GM12878 (cell line): ENCODE measurements around the gene MAP4K2. TPM values are rescaled to one million over a fixed set of nuclear protein-coding genes. Genes with fewer than 3 reads are reported as not detected.

Experiments used
- ATAC-seq: fragments of 200-7000 bp; cut with Tn5 transposase; 3 replicates; pipeline ENCODE4 v1.9.1; 2020; ENCODE audit warnings: mild to moderate bottlenecking, moderate library complexity
- BruUV-seq: library from RNA; stranded (reverse); fragments of 400-500 nt; replicated peaks from 2 replicates; lab custom pipeline; 2021; lab: Mats Ljungman, UMichigan
- CTCF ChIA-PET: fragments of 300-600 bp; sonication (Branson Sonifier 250); formaldehyde crosslinking; extraction: SDS; loops from one replicate; lab custom pipeline; 2021; ENCODE audit warnings: inconsistent platforms; lab: Yijun Ruan, JAX
- POLR2A ChIA-PET: fragments of 350-600 bp; formaldehyde crosslinking; extraction: SDS; loops from one replicate; lab custom pipeline; 2021; ENCODE audit warnings: inconsistent platforms; lab: Charles Lee
- RAD21 ChIA-PET: fragments of 300-600 bp; sonication (Branson Sonifier 250); formaldehyde crosslinking; loops from one replicate; lab custom pipeline; 2023; ENCODE audit warnings: antibody characterized with exemption; ENCODE audit not compliant: unreplicated experiment; lab: Charles Lee
- SMC1A ChIA-PET: fragments of 300-600 bp; sonication (Branson Sonifier 250); formaldehyde crosslinking; loops from one replicate; lab custom pipeline; 2023; ENCODE audit not compliant: unreplicated experiment, uncharacterized antibody; lab: Charles Lee
- DNase-seq: peaks from one replicate; pipeline ENCODE4 v3.0.0-alpha.2; 2011; ENCODE audit warnings: low read depth, low spot score
- FAIRE-seq: peaks from 3 replicates; lab custom pipeline; 2011; peaks lifted over from hg19 to GRCh38; lab: Jason Lieb, UNC
- H2AFZ ChIP-seq: 2 replicates; pipeline ENCODE4 v1.6.0; 2011; ENCODE audit warnings: low read depth, low read length, control low read depth; ENCODE audit not compliant: control insufficient read depth
- H3K27ac ChIP-seq: 2 replicates; pipeline ENCODE4 v1.5.1; 2011; ENCODE audit warnings: control low read depth; ENCODE audit not compliant: control insufficient read depth, insufficient read depth
- H3K27me3 ChIP-seq, 2 experiments: replicated peaks in 1 of 2; 2 replicates each; pipeline versions ENCODE4 v1.6.0 to v1.6.1; 2011; ENCODE audit warnings: low read length in 1 of 2; ENCODE audit not compliant: control insufficient read depth in 2 of 2, insufficient read depth in 2 of 2
- H3K36me3 ChIP-seq, 2 experiments: 2 replicates each; pipeline ENCODE4 v1.5.1; 2011; ENCODE audit warnings: low read length in 1 of 2; ENCODE audit not compliant: control insufficient read depth in 2 of 2, insufficient read depth in 2 of 2
- H3K4me1 ChIP-seq: 2 replicates; pipeline ENCODE4 v1.6.1; 2011; ENCODE audit warnings: mild to moderate bottlenecking, low read length, moderate library complexity, mixed read lengths; ENCODE audit not compliant: control insufficient read depth, insufficient read depth
- H3K4me2 ChIP-seq: 2 replicates; pipeline ENCODE4 v1.6.0; 2011; ENCODE audit warnings: control low read depth; ENCODE audit not compliant: control insufficient read depth, insufficient read depth
- H3K4me3 ChIP-seq: fragments of 200-600 bp; sonication (generic); 2 replicates; pipeline ENCODE4 v1.5.1; 2016
- H3K79me2 ChIP-seq: 2 replicates; pipeline ENCODE4 v1.6.0; 2011; ENCODE audit warnings: low read length; ENCODE audit not compliant: control insufficient read depth, insufficient read depth
- H3K9ac ChIP-seq: 2 replicates; pipeline ENCODE4 v1.8.0; 2011; ENCODE audit warnings: low read length, control low read depth, mixed read lengths; ENCODE audit not compliant: control insufficient read depth, insufficient read depth
- H3K9me3 ChIP-seq: replicated peaks from 3 replicates; pipeline ENCODE4 v1.5.1; 2011; ENCODE audit warnings: mild to moderate bottlenecking, low read length; ENCODE audit not compliant: control insufficient read depth, insufficient read depth
- H4K20me1 ChIP-seq: 2 replicates; pipeline ENCODE4 v1.6.0; 2011; ENCODE audit not compliant: control insufficient read depth, insufficient read depth
- BHLHE40 ChIP-seq, 2 experiments: fragments of 450-650 bp in 1 of 2; IDR thresholded peaks; 2 replicates each; pipeline ENCODE4 v1.6.1; 2011 to 2017; ENCODE audit warnings: low read depth in 2 of 2, borderline replicate concordance in 1 of 2, improper control_type of control experiment in 1 of 2, low read length in 1 of 2, mild to moderate bottlenecking in 1 of 2
- EZH2 ChIP-seq: IDR thresholded peaks from 2 replicates; pipeline ENCODE4 v1.6.1; 2012; ENCODE audit warnings: low read depth, mild to moderate bottlenecking, control low read depth, inconsistent platforms, low read length, borderline replicate concordance; ENCODE audit not compliant: control insufficient read depth
- HDAC6 ChIP-seq: fragments of 200-600 bp; sonication (generic); IDR thresholded peaks from one replicate; pipeline ENCODE4 v1.8.0; 2017; ENCODE audit warnings: antibody characterized with exemption; ENCODE audit not compliant: unreplicated experiment
- JUNB ChIP-seq: IDR thresholded peaks from 2 replicates; pipeline ENCODE4 v1.6.1; 2016; ENCODE audit warnings: antibody characterized with exemption, mild to moderate bottlenecking
- MTA3 ChIP-seq: IDR thresholded peaks from 2 replicates; pipeline ENCODE4 v1.6.1; 2012; ENCODE audit warnings: low read length, inconsistent platforms, borderline replicate concordance
- NBN ChIP-seq: fragments of 450-650 bp; IDR thresholded peaks from 2 replicates; pipeline ENCODE4 v1.6.1; 2016
- POLR2AphosphoS2 ChIP-seq: IDR thresholded peaks from 2 replicates; pipeline ENCODE4 v1.6.1; 2011; ENCODE audit warnings: low read depth, mild to moderate bottlenecking, low read length, improper control_type of control experiment, moderate library complexity
- RB1 ChIP-seq: fragments of 450-650 bp; formaldehyde crosslinking; IDR thresholded peaks from 2 replicates; pipeline ENCODE4 v1.6.1; 2017; ENCODE audit warnings: mild to moderate bottlenecking, borderline replicate concordance
- RELA ChIP-seq: fragments of 450-650 bp; IDR thresholded peaks from 2 replicates; pipeline ENCODE4 v1.8.0; 2014; ENCODE audit warnings: borderline replicate concordance; ENCODE audit not compliant: partially characterized antibody
- SPI1 ChIP-seq: IDR thresholded peaks from 2 replicates; pipeline ENCODE4 v1.6.1; 2011; ENCODE audit warnings: low read depth, mild to moderate bottlenecking, low read length, moderate library complexity, borderline replicate concordance; ENCODE audit not compliant: insufficient read depth
- WRNIP1 ChIP-seq: IDR thresholded peaks from 2 replicates; pipeline ENCODE4 v1.6.1; 2011; ENCODE audit warnings: low read depth, low read length, improper control_type of control experiment, borderline replicate concordance
- ZNF207 ChIP-seq: fragments of 450-650 bp; IDR thresholded peaks from 2 replicates; pipeline ENCODE4 v1.6.1; 2014; ENCODE audit warnings: antibody characterized with exemption, mild to moderate bottlenecking, borderline replicate concordance
- ZNF384 ChIP-seq: IDR thresholded peaks from 2 replicates; pipeline ENCODE4 v1.6.1; 2012; ENCODE audit warnings: low read depth, mild to moderate bottlenecking, low read length, improper control_type of control experiment, borderline replicate concordance
- WGBS: methylation state at CpG from one replicate; pipeline ENCODE4 v1.1.6; 2016; ENCODE audit warnings: low lambda C conversion rate; ENCODE audit not compliant: insufficient replicate concordance, insufficient coverage; ENCODE audit errors: missing lambda C conversion rate; 5-methylcytosine and 5-hydroxymethylcytosine counted together
- in situ Hi-C: fragments of 300-500 bp; cut with MboI; formaldehyde crosslinking; loops from 9 replicates; pipeline ENCODE4 v1.14.3; 2018; ENCODE audit warnings: mixed read lengths
- intact Hi-C: fragments of 100-400 bp; cut with micrococcal nuclease; formaldehyde crosslinking; loops from one replicate; pipeline ENCODE4 v1.14.2; 2022; ENCODE audit not compliant: unreplicated experiment
- polyA plus RNA-seq, 11 experiments: library from polyadenylated mRNA; depleted of rRNA in 4 of 11; unstranded in 6 of 11; stranded (reverse) in 5 of 11; fragments of >200 nt; fragmentation: Nextera tagmentation in 4 of 11; fragmentation: Illumina TruSeq in 1 of 11; extraction: Ambion mirVana in 4 of 11; extraction: Trizol in 1 of 11; gene quantifications; 1 replicate in 1 of 11; 2 replicates in 10 of 11; pipeline versions ENCODE4 v1.2.1 to v1.2.3, GENCODE V29; 2011 to 2016; ENCODE audit warnings: inconsistent platforms in 2 of 11, missing spikeins in 2 of 11, low read depth in 1 of 11
- total RNA-seq, 4 experiments: library from RNA; depleted of rRNA in 3 of 4; stranded (reverse); fragments of >200 nt in 3 of 4; fragmentation: Illumina TruSeq in 1 of 4; extraction: Trizol in 1 of 4; gene quantifications; 2 replicates each; pipeline versions ENCODE4 v1.2.1 to v1.2.3, GENCODE V29; 2013 to 2021
- TF ChIP-seq, protein P1 (sequence below), 3 experiments: IDR thresholded peaks in 2 of 3; conservative IDR thresholded peaks in 1 of 3; 2 replicates each; pipeline ENCODE4 v1.5.1; 2011; ENCODE audit warnings: low read depth in 3 of 3, low read length in 3 of 3, mild to moderate bottlenecking in 3 of 3, control low read depth in 2 of 3, moderate library complexity in 2 of 3, inconsistent platforms in 1 of 3, mixed read lengths in 1 of 3; ENCODE audit not compliant: control insufficient read depth in 2 of 3, insufficient read depth in 1 of 3; ENCODE audit errors: extremely low read depth in 1 of 3
- TF ChIP-seq, protein P2 (sequence below): fragments of 450-650 bp; IDR thresholded peaks from 2 replicates; pipeline ENCODE4 v1.6.1; 2016; ENCODE audit warnings: mild to moderate bottlenecking, moderate library complexity, borderline replicate concordance

Gene MAP4K2
- total and polyA plus RNA-seq, 10 of the 15 experiments (the other 5 are each of a cell fraction or from before 2014, with no cell fraction given), result 0.98 to 78.1 (median 48.9) TPM

DNA sequence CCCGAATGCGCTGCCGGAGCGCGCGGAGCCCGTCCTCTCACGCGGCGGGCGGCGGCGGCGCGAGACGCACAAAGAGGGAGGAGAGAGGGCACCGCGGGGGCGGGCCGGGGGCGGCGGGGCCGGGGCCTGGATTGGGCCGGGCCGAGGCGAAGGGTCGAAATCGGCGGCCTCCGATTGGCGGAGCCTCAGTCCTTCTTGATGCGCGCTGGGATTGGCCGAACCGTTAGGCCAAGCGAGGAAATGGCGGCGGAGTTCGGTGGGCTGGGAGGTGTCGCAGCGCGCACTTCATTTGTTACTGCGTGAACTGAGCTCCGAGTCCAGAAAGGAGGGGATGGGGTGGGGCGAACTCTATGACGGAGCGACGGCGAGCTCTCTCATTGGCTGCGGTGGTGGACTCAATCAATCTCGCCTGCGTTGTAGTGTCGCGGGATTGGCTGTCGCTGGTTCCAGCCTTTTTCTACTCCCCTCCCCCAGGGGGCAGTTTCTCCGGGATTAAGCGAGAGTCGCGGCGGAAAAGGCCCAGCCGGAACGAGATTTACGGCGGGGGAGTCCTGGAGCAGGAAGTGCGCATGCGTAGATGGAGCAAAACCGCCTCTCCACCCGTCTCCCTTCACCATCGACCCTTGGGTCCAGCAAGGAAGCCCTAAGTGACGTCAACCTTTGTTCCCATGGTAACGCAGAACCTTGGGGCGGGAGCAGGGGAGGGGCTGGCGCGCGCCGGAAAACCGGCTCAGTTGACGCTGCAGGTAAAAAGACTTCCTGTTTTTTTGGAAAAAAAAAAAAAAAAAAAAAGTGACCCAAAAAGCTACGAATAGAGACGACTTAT, 24.3 kb downstream of the MAP4K2 start, which contains the start of gene SF1 (continued):
- TF ChIP-seq BHLHE40 (IDR thresholded peaks at IDR 0.05; ENCODE audit: borderline replicate concordance in 1 of 2, low read depth in 2 of 2, low read length in 1 of 2) (peak; percentile 14 to 34; a peak in 2 of 4 replicates), RB1 (no peak), ZNF384 (peak; percentile 98)
- TF ChIP-seq, protein P1, sequence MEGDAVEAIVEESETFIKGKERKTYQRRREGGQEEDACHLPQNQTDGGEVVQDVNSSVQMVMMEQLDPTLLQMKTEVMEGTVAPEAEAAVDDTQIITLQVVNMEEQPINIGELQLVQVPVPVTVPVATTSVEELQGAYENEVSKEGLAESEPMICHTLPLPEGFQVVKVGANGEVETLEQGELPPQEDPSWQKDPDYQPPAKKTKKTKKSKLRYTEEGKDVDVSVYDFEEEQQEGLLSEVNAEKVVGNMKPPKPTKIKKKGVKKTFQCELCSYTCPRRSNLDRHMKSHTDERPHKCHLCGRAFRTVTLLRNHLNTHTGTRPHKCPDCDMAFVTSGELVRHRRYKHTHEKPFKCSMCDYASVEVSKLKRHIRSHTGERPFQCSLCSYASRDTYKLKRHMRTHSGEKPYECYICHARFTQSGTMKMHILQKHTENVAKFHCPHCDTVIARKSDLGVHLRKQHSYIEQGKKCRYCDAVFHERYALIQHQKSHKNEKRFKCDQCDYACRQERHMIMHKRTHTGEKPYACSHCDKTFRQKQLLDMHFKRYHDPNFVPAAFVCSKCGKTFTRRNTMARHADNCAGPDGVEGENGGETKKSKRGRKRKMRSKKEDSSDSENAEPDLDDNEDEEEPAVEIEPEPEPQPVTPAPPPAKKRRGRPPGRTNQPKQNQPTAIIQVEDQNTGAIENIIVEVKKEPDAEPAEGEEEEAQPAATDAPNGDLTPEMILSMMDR (IDR thresholded peaks at IDR 0.05 in 2 of 3, conservative IDR thresholded peaks at IDR 0.05 in 1 of 3; ENCODE audit: control insufficient read depth in 2 of 3, extremely low read depth in 1 of 3, insufficient read depth in 1 of 3, low read depth in 3 of 3, low read length in 3 of 3), result no peak

DNA sequence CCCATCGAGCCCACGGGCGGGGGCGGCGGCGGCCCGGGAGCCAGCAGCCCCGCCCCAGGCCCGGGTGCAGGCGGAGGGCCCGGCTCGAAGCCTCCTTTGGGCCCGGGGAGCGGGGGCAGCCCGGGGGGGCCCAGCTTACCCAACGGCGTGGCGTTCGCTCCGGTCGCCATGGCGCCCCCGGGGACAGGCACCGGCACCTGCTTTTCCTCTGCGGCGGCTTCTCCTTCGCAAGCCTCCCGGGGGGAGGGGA, 24.9 kb downstream of the MAP4K2 start:
- peaks cover 45% of the 10 kb centered on the region for H3K79me2 ChIP-seq
- ChIA-PET CTCF (interaction anchor here (0.6 to 3.3 kb wide), 9 partner anchors 9 to 339 kb away, joined by 3 to 18 read pairs (median 3); partner anchors contain the start of genes RASGRP2 and ZNHIT2), RAD21 (interaction anchor here (0.7 to 1.6 kb wide), 11 partner anchors 10 to 344 kb away, joined by 3 to 12 read pairs (median 3); partner anchors contain the start of genes ARL2, FAU, MAP4K2 and MRPL49), POLR2A (interaction anchor here (0.6 to 2.0 kb wide), 16 partner anchors 14 to 537 kb away, joined by 3 to 33 read pairs (median 4); partner anchors contain the start of genes CDC42BPG, FAU, FKBP2 and MAP4K2), SMC1A (interaction anchor here (1.4 to 1.9 kb wide), 2 partner anchors 22 to 271 kb away, joined by 3 to 7 read pairs; no protein-coding TSS in a partner anchor)
- in situ Hi-C loops, result no loop called here
- no TSS peak for BruUV-seq
- no peaks in the 10 kb centered on the region for H3K27me3 ChIP-seq
- H3K4me3 ChIP-seq, result peak overlapping the region; percentile 80; the same call in 1 of the 2 replicates
- FAIRE-seq (no peak), ATAC-seq (peak; percentile 5), DNase-seq (no peak)
- peak overlapping the region; percentile 86 for H3K27ac ChIP-seq
- no peaks in the 10 kb centered on the region; the same call in 2 of the 3 replicates for H3K9me3 ChIP-seq
- intact Hi-C loops, result loop anchor here (10.0 kb wide), 1 partner anchor 337 kb away; the partner anchor contains the start of genes TM7SF2 and ZNHIT2
- peaks cover 35% of the 10 kb centered on the region for H3K4me1 ChIP-seq
- H2AFZ ChIP-seq, result no peak overlapping the region
- H3K4me2 ChIP-seq, result no peak overlapping the region
- WGBS, result 2% methylated on average over 11 of the region's 28 CpGs
- peaks cover 7 to 39% of the 10 kb centered on the region in 2 experiments for H3K36me3 ChIP-seq
- H3K9ac ChIP-seq, result peak overlapping the region; percentile 95
- peaks cover 16% of the 10 kb centered on the region for H4K20me1 ChIP-seq
- TF ChIP-seq, protein P2, sequence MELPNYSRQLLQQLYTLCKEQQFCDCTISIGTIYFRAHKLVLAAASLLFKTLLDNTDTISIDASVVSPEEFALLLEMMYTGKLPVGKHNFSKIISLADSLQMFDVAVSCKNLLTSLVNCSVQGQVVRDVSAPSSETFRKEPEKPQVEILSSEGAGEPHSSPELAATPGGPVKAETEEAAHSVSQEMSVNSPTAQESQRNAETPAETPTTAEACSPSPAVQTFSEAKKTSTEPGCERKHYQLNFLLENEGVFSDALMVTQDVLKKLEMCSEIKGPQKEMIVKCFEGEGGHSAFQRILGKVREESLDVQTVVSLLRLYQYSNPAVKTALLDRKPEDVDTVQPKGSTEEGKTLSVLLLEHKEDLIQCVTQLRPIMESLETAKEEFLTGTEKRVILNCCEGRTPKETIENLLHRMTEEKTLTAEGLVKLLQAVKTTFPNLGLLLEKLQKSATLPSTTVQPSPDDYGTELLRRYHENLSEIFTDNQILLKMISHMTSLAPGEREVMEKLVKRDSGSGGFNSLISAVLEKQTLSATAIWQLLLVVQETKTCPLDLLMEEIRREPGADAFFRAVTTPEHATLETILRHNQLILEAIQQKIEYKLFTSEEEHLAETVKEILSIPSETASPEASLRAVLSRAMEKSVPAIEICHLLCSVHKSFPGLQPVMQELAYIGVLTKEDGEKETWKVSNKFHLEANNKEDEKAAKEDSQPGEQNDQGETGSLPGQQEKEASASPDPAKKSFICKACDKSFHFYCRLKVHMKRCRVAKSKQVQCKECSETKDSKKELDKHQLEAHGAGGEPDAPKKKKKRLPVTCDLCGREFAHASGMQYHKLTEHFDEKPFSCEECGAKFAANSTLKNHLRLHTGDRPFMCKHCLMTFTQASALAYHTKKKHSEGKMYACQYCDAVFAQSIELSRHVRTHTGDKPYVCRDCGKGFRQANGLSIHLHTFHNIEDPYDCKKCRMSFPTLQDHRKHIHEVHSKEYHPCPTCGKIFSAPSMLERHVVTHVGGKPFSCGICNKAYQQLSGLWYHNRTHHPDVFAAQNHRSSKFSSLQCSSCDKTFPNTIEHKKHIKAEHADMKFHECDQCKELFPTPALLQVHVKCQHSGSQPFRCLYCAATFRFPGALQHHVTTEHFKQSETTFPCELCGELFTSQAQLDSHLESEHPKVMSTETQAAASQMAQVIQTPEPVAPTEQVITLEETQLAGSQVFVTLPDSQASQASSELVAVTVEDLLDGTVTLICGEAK, result no peak
- TF ChIP-seq POLR2AphosphoS2, result no peak; the same call in 1 of the 2 replicates
- no peak for TF ChIP-seq WRNIP1
- TF ChIP-seq EZH2, result no peak
- TF ChIP-seq ZNF207, result no peak
- no peak for TF ChIP-seq MTA3
- TF ChIP-seq JUNB, result no peak
- no peak for TF ChIP-seq HDAC6
- no peak for TF ChIP-seq RELA
- TF ChIP-seq SPI1, result no peak
- TF ChIP-seq NBN, result no peak
